Tibial nerve (tissue), 4 donors: ENCODE measurements around the gene PRICKLE2. TPM values are rescaled to one million over a fixed set of nuclear protein-coding genes. Genes with fewer than 3 reads are reported as not detected.

ENCODE experiments used
- DNase-seq, 2 donors: peaks; one replicate each; pipeline ENCODE4 v3.0.0-alpha.2; 2019; ENCODE audit warnings: low spot score in 2 of 2
- H3K27ac ChIP-seq, 4 donors: fragments of 200-600 bp; sonication (generic) in 3 of 4; one replicate each; pipeline ENCODE4 v1.5.1; 2017 to 2019; ENCODE audit warnings: mild to moderate bottlenecking in 1 of 4
- H3K27me3 ChIP-seq, 2 donors: fragments of 200-600 bp; sonication (generic) in 1 of 2; one replicate each; pipeline versions ENCODE4 v1.5.1 to v1.6.0; 2017 to 2019
- H3K36me3 ChIP-seq, 3 donors: fragments of 200-600 bp; sonication (generic); one replicate each; pipeline ENCODE4 v1.5.1; 2018 to 2019
- H3K4me1 ChIP-seq, 4 donors: fragments of 200-600 bp; sonication (generic) in 3 of 4; one replicate each; pipeline ENCODE4 v1.5.1; 2017 to 2019
- H3K4me3 ChIP-seq, 4 donors: fragments of 200-600 bp; sonication (generic) in 3 of 4; one replicate each; pipeline ENCODE4 v1.5.1; 2017 to 2019; ENCODE audit warnings: mild to moderate bottlenecking in 1 of 4, moderate library complexity in 1 of 4
- H3K9me3 ChIP-seq, 4 donors: fragments of 200-600 bp; sonication (generic) in 3 of 4; one replicate each; pipeline ENCODE4 v1.5.1; 2017 to 2019
- EP300 ChIP-seq, 2 donors: sonication (generic); formaldehyde crosslinking; IDR thresholded peaks; one replicate each; pipeline ENCODE4 v1.6.1; 2017; ENCODE audit warnings: antibody characterized with exemption in 2 of 2, mild to moderate bottlenecking in 1 of 2
- POLR2A ChIP-seq, 2 donors: fragments of 450-650 bp; IDR thresholded peaks; one replicate each; pipeline ENCODE4 v1.6.1; 2017; ENCODE audit warnings: antibody characterized with exemption in 2 of 2, mild to moderate bottlenecking in 2 of 2, moderate library complexity in 2 of 2
- WGBS, 2 donors: methylation state at CpG; one replicate each; pipeline ENCODE4 v1.1.5; 2018; 5-methylcytosine and 5-hydroxymethylcytosine counted together
- total RNA-seq, 4 donors: library from RNA; depleted of rRNA; stranded (reverse); fragments of >200 nt; gene quantifications; one replicate each; pipeline ENCODE4 v1.1.0, GENCODE V29; 2016
- TF ChIP-seq, protein P1 (sequence below), 5 experiments: fragments of 200-600 bp in 3 of 5; fragments of 450-650 bp in 2 of 5; sonication (generic) in 3 of 5; IDR thresholded peaks; one replicate each; pipeline ENCODE4 v1.5.1; 2016 to 2019; ENCODE audit warnings: antibody characterized with exemption in 5 of 5, mild to moderate bottlenecking in 3 of 5, moderate library complexity in 2 of 5

PRICKLE2 gene
- total RNA-seq, 4 donors from 2014 or later, result 24.5 to 39.1 (median 35.2) TPM

- no peak for TF ChIP-seq EP300 (IDR thresholded peaks at IDR 0.05)
- no peak for TF ChIP-seq POLR2A (IDR thresholded peaks at IDR 0.05)
- TF ChIP-seq, protein P1, sequence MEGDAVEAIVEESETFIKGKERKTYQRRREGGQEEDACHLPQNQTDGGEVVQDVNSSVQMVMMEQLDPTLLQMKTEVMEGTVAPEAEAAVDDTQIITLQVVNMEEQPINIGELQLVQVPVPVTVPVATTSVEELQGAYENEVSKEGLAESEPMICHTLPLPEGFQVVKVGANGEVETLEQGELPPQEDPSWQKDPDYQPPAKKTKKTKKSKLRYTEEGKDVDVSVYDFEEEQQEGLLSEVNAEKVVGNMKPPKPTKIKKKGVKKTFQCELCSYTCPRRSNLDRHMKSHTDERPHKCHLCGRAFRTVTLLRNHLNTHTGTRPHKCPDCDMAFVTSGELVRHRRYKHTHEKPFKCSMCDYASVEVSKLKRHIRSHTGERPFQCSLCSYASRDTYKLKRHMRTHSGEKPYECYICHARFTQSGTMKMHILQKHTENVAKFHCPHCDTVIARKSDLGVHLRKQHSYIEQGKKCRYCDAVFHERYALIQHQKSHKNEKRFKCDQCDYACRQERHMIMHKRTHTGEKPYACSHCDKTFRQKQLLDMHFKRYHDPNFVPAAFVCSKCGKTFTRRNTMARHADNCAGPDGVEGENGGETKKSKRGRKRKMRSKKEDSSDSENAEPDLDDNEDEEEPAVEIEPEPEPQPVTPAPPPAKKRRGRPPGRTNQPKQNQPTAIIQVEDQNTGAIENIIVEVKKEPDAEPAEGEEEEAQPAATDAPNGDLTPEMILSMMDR (IDR thresholded peaks at IDR 0.05), result no peak
- Histone ChIP-seq H3K27ac (no peak overlapping the region), H3K4me3 (no peak overlapping the region), H3K27me3 (no peaks in the 10 kb centered on the region), H3K36me3 (peaks cover 0 to 22% (median 0%) of the 10 kb centered on the region in 3 donors), H3K9me3 (peaks cover 0 to 3% (median 3%) of the 10 kb centered on the region in 4 donors), H3K4me1 (peaks cover 0 to 8% (median 0%) of the 10 kb centered on the region in 4 donors)
- DNase-seq, result no peak
- WGBS, 2 donors, result 51 to 64% methylated on average over 2 of the region's 2 CpGs
These were observed 17.2 kb upstream of the PRICKLE2 start for GRCh38 chr3:64242435-64242834.

DNA sequence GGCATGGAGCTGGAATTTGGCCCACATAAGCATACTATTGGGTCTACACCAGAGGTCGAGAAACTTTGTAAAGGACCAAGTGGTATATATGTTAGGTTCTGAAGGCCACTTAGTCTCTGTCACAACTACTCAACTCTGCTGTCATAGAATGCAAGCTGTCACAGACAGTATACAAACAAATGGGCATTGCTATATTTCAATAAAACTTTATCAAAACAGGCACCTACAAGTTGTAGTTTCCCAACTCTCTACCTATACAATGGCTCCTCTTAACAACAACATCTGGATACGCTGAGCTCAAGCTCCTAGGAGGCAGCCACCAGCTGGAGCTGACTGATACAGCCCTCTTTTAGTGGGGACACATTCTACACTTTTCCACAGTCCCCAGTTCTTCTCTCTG is 15.7 kb upstream of the PRICKLE2 start:
- Histone ChIP-seq H3K4me3 (no peak overlapping the region), H3K36me3 (peaks cover 0 to 34% (median 0%) of the 10 kb centered on the region in 3 donors), H3K27me3 (no peaks in the 10 kb centered on the region), H3K4me1 (peaks cover 0 to 8% (median 0%) of the 10 kb centered on the region in 4 donors), H3K9me3 (peaks cover 0 to 13% (median 3%) of the 10 kb centered on the region in 4 donors), H3K27ac (no peak overlapping the region)
- TF ChIP-seq POLR2A (IDR thresholded peaks at IDR 0.05) (no peak), EP300 (IDR thresholded peaks at IDR 0.05) (no peak)
- TF ChIP-seq, protein P1 (IDR thresholded peaks at IDR 0.05), result no peak
- 70 to 94% methylated on average over 2 of the region's 2 CpGs for WGBS, 2 donors
- no peak for DNase-seq

GRCh38 chr3:64240396-64240795 is 15.1 kb upstream of the PRICKLE2 start:
- WGBS, 2 donors, result 73 to 84% methylated on average over 3 of the region's 3 CpGs
- Histone ChIP-seq H3K27ac (no peak overlapping the region), H3K27me3 (no peaks in the 10 kb centered on the region), H3K4me1 (peaks cover 0 to 8% (median 0%) of the 10 kb centered on the region in 4 donors), H3K9me3 (peaks cover 0 to 13% (median 3%) of the 10 kb centered on the region in 4 donors), H3K4me3 (no peak overlapping the region), H3K36me3 (peaks cover 0 to 39% (median 0%) of the 10 kb centered on the region in 3 donors)
- no peak for TF ChIP-seq POLR2A (IDR thresholded peaks at IDR 0.05)
- TF ChIP-seq EP300 (IDR thresholded peaks at IDR 0.05), result no peak
- TF ChIP-seq, protein P1 (IDR thresholded peaks at IDR 0.05), result no peak
- DNase-seq, result no peak

- Histone ChIP-seq H3K36me3 (peaks cover 0 to 41% (median 0%) of the 10 kb centered on the region in 3 donors), H3K4me3 (no peak overlapping the region), H3K9me3 (peaks cover 0 to 13% (median 3%) of the 10 kb centered on the region in 4 donors), H3K27ac (no peak overlapping the region), H3K4me1 (peaks cover 0 to 8% (median 0%) of the 10 kb centered on the region in 4 donors), H3K27me3 (no peaks in the 10 kb centered on the region)
- WGBS, 2 donors, result 95 to 96% methylated on average over 5 of the region's 5 CpGs
- DNase-seq, result no peak
- no peak for TF ChIP-seq POLR2A (IDR thresholded peaks at IDR 0.05)
- TF ChIP-seq, protein P1 (IDR thresholded peaks at IDR 0.05), result no peak
- TF ChIP-seq EP300 (IDR thresholded peaks at IDR 0.05), result no peak
These were observed 14.6 kb upstream of the PRICKLE2 start for GRCh38 chr3:64239841-64240240.

GRCh38 chr3:64238971-64239667 is 13.9 kb upstream of the PRICKLE2 start:
- DNase-seq, result peak; percentile 25 to 38
- no peaks in the 10 kb centered on the region for H3K27me3 ChIP-seq
- peaks cover 0 to 41% (median 0%) of the 10 kb centered on the region in 3 donors for H3K36me3 ChIP-seq
- WGBS, 2 donors, result 38 to 46% methylated on average over 12 of the region's 12 CpGs
- peaks cover 0 to 13% (median 3%) of the 10 kb centered on the region in 4 donors for H3K9me3 ChIP-seq
- H3K4me3 ChIP-seq, result no peak overlapping the region
- no peak overlapping the region for H3K27ac ChIP-seq
- peaks cover 0 to 8% (median 0%) of the 10 kb centered on the region in 4 donors for H3K4me1 ChIP-seq
- TF ChIP-seq, protein P1 (IDR thresholded peaks at IDR 0.05), result no peak
- TF ChIP-seq POLR2A (IDR thresholded peaks at IDR 0.05) (no peak), EP300 (IDR thresholded peaks at IDR 0.05) (no peak)
